CD4-positive, alpha-beta T cell (primary cell): ENCODE measurements around the gene IL17RA. TPM values are rescaled to one million over a fixed set of nuclear protein-coding genes. Genes with fewer than 3 reads are reported as not detected.

ENCODE experiments used
- ATAC-seq: fragments of 200-7000 bp; cut with Tn5 transposase; one replicate; pipeline ENCODE4 v1.10.0; 2022; ENCODE audit warnings: mild to moderate bottlenecking; ENCODE audit not compliant: poor library complexity
- CTCF ChIA-PET: fragments of 350-600 bp; sonication (Branson Sonifier 250); formaldehyde crosslinking; loops from one replicate; lab custom pipeline; 2021; ENCODE audit warnings: antibody characterized with exemption, inconsistent platforms; lab: Charles Lee
- POLR2A ChIA-PET: fragments of 350-600 bp; sonication (Branson Sonifier 250); formaldehyde crosslinking; loops from one replicate; lab custom pipeline; 2021; ENCODE audit warnings: antibody characterized with exemption, inconsistent platforms; lab: Charles Lee
- DNase-seq, 14 experiments: peaks; one replicate each; pipeline ENCODE4 v3.0.0-alpha.2; 2013 to 2020; ENCODE audit warnings: mixed read lengths in 2 of 14
- H3K27ac ChIP-seq, 2 donors: one replicate each; pipeline versions ENCODE4 v1.5.1 to v1.7.0; 2013; ENCODE audit warnings: low read length in 2 of 2, low read depth in 1 of 2, mild to moderate bottlenecking in 1 of 2
- H3K27me3 ChIP-seq, 2 experiments: 1 replicate in 1 of 2; 2 replicates in 1 of 2; pipeline versions ENCODE4 v1.6.1 to v1.7.0; 2013; ENCODE audit warnings: low read length in 2 of 2, control low read depth in 1 of 2, mild to moderate bottlenecking in 1 of 2, moderate library complexity in 1 of 2; ENCODE audit not compliant: insufficient read depth in 2 of 2, control insufficient read depth in 1 of 2
- H3K36me3 ChIP-seq: one replicate; pipeline ENCODE4 v1.6.1; 2013; ENCODE audit warnings: low read length, control low read depth; ENCODE audit not compliant: insufficient read depth
- H3K4me1 ChIP-seq: one replicate; pipeline ENCODE4 v1.6.1; 2013; ENCODE audit warnings: low read length, control low read depth; ENCODE audit not compliant: insufficient read depth
- H3K4me3 ChIP-seq: one replicate; pipeline ENCODE4 v1.5.1; 2013; ENCODE audit warnings: mild to moderate bottlenecking, low read length, moderate library complexity
- H3K9me3 ChIP-seq, 2 experiments: 1 replicate in 1 of 2; 2 replicates in 1 of 2; pipeline versions ENCODE4 v1.6.1 to v1.7.0; 2013; ENCODE audit warnings: low read length in 2 of 2, mild to moderate bottlenecking in 2 of 2, control low read depth in 1 of 2, moderate library complexity in 1 of 2; ENCODE audit not compliant: control insufficient read depth in 1 of 2, insufficient read depth in 1 of 2
- H3K27ac Mint-ChIP-seq: one replicate; pipeline ENCODE4 v1.8.0; 2020; ENCODE audit warnings: mixed read lengths
- H3K27me3 Mint-ChIP-seq: one replicate; pipeline ENCODE4 v1.8.0; 2021; ENCODE audit warnings: mixed read lengths
- H3K36me3 Mint-ChIP-seq: one replicate; pipeline ENCODE4 v1.8.0; 2021; ENCODE audit warnings: low read depth, mixed read lengths
- H3K4me1 Mint-ChIP-seq: one replicate; pipeline ENCODE4 v1.8.0; 2021; ENCODE audit warnings: low read depth, mixed read lengths
- H3K4me3 Mint-ChIP-seq: one replicate; pipeline ENCODE4 v1.8.0; 2020; ENCODE audit warnings: mild to moderate bottlenecking, mixed read lengths
- H3K9me3 Mint-ChIP-seq: one replicate; pipeline ENCODE4 v1.8.0; 2020; ENCODE audit warnings: mixed read lengths
- intact Hi-C, 2 experiments: fragments of 100-400 bp; cut with DNase I in 1 of 2; cut with micrococcal nuclease in 1 of 2; formaldehyde crosslinking; loops; one replicate each; pipeline versions ENCODE4 v1.15.1 to v1.9.0; 2023 to 2025; cut with DNase I, micrococcal nuclease
- total RNA-seq, 174 experiments: library from RNA in 2 of 174; stranded (reverse) in 2 of 174; gene quantifications; one replicate each; pipeline ENCODE4 v1.2.3 and lab custom pipeline; 2021 to 2026
- TF ChIP-seq, protein P1 (sequence below): fragments of 200-600 bp; IDR thresholded peaks from one replicate; pipeline ENCODE4 v1.8.0; 2022; ENCODE audit warnings: antibody characterized with exemption, mild to moderate bottlenecking

The IL17RA gene
- total RNA-seq, 2 experiments from 2014 or later = 23.2 to 24.3 TPM

GRCh38 chr22:17130199-17130598, 45.4 kb downstream of the IL17RA start:
- TF ChIP-seq, protein P1, sequence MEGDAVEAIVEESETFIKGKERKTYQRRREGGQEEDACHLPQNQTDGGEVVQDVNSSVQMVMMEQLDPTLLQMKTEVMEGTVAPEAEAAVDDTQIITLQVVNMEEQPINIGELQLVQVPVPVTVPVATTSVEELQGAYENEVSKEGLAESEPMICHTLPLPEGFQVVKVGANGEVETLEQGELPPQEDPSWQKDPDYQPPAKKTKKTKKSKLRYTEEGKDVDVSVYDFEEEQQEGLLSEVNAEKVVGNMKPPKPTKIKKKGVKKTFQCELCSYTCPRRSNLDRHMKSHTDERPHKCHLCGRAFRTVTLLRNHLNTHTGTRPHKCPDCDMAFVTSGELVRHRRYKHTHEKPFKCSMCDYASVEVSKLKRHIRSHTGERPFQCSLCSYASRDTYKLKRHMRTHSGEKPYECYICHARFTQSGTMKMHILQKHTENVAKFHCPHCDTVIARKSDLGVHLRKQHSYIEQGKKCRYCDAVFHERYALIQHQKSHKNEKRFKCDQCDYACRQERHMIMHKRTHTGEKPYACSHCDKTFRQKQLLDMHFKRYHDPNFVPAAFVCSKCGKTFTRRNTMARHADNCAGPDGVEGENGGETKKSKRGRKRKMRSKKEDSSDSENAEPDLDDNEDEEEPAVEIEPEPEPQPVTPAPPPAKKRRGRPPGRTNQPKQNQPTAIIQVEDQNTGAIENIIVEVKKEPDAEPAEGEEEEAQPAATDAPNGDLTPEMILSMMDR = no peak
- no peak overlapping the region for H3K4me3 Mint-ChIP-seq
- Histone ChIP-seq H3K4me3 (no peak overlapping the region), H3K4me1 (no peaks in the 10 kb centered on the region), H3K27ac (no peak overlapping the region), H3K9me3 (no peaks in the 10 kb centered on the region), H3K27me3 (no peaks in the 10 kb centered on the region), H3K36me3 (no peaks in the 10 kb centered on the region)
- DNase-seq = no peak
- no peaks in the 10 kb centered on the region for H3K27me3 Mint-ChIP-seq
- no peak for ATAC-seq
- no peaks in the 10 kb centered on the region for H3K4me1 Mint-ChIP-seq
- H3K27ac Mint-ChIP-seq = no peak overlapping the region
- H3K9me3 Mint-ChIP-seq = no peaks in the 10 kb centered on the region
- peaks cover 4% of the 10 kb centered on the region for H3K36me3 Mint-ChIP-seq
- ChIA-PET POLR2A (no interaction called here), CTCF (no interaction called here)
- intact Hi-C loops = no loop called here

GRCh38 chr22:17131686-17132085, 46.9 kb downstream of the IL17RA start:
- intact Hi-C loops = no loop called here
- no peaks in the 10 kb centered on the region for H3K9me3 ChIP-seq
- POLR2A ChIA-PET = interaction anchor here (0.8 kb wide), 1 partner anchor 16 kb away, joined by 3 read pairs; no protein-coding TSS in a partner anchor
- TF ChIP-seq, protein P1 = no peak
- Mint-ChIP-seq H3K4me1 (no peaks in the 10 kb centered on the region), H3K36me3 (peaks cover 4% of the 10 kb centered on the region), H3K4me3 (no peak overlapping the region), H3K27ac (no peak overlapping the region), H3K9me3 (no peaks in the 10 kb centered on the region), H3K27me3 (no peaks in the 10 kb centered on the region)
- no peak overlapping the region for H3K27ac ChIP-seq
- no peak for DNase-seq
- H3K27me3 ChIP-seq = no peaks in the 10 kb centered on the region
- CTCF ChIA-PET = no interaction called here
- ATAC-seq = no peak
- H3K4me3 ChIP-seq = no peak overlapping the region
- H3K4me1 ChIP-seq = no peaks in the 10 kb centered on the region
- no peaks in the 10 kb centered on the region for H3K36me3 ChIP-seq

DNA sequence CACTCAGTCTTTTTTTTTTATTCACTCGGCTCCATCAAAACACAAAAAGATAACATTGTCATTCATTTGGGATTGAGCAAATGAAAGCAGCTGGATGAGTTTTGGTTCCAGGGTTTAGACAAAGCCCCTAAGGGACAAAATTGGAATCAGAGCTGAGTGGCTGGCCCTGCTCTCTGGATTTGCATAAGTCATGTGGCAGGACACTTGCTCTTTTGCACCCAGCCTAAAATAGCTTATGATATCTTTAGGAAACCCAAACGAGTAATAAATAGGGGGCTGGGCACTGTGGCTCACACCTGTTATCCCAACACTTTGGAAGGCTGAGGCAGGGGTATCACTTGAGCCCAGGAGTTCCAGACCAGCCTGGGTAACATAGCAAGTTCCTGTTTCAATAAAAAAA, 47.3 kb downstream of the IL17RA start:
- ChIA-PET CTCF (no interaction called here), POLR2A (interaction anchor here (0.8 kb wide), 1 partner anchor 16 kb away, joined by 3 read pairs; no protein-coding TSS in a partner anchor)
- DNase-seq (no peak), ATAC-seq (no peak)
- no peaks in the 10 kb centered on the region for H3K4me1 Mint-ChIP-seq
- H3K4me3 Mint-ChIP-seq = no peak overlapping the region
- no peak overlapping the region for H3K27ac Mint-ChIP-seq
- TF ChIP-seq, protein P1 = no peak
- intact Hi-C loops = no loop called here
- peaks cover under 1% of the 10 kb centered on the region for H3K36me3 ChIP-seq
- H3K27me3 Mint-ChIP-seq = no peaks in the 10 kb centered on the region
- no peaks in the 10 kb centered on the region for H3K27me3 ChIP-seq
- no peak overlapping the region for H3K4me3 ChIP-seq
- peaks cover 8% of the 10 kb centered on the region for H3K36me3 Mint-ChIP-seq
- H3K4me1 ChIP-seq = no peaks in the 10 kb centered on the region
- H3K27ac ChIP-seq = no peak overlapping the region
- no peaks in the 10 kb centered on the region for H3K9me3 Mint-ChIP-seq
- H3K9me3 ChIP-seq = no peaks in the 10 kb centered on the region
